Osteoblast (primary cell): ENCODE measurements around the gene PARG. TPM values are rescaled to one million over a fixed set of nuclear protein-coding genes. Genes with fewer than 3 reads are reported as not detected.

Experiments
- DNase-seq: peaks from one replicate; pipeline ENCODE4 v3.0.0; 2011; ENCODE audit warnings: low spot score, mixed read lengths; ENCODE audit not compliant: insufficient read length; ENCODE audit errors: missing footprints
- H2AFZ ChIP-seq: 2 replicates; pipeline ENCODE4 v1.6.0; 2011; ENCODE audit warnings: mild to moderate bottlenecking, low read length
- H3K27ac ChIP-seq: 2 replicates; pipeline ENCODE4 v1.5.1; 2011; ENCODE audit warnings: mild to moderate bottlenecking, low read depth, low read length, moderate library complexity
- H3K27me3 ChIP-seq: 2 replicates; pipeline ENCODE4 v1.6.0; 2012; ENCODE audit warnings: mild to moderate bottlenecking, control low read depth, inconsistent platforms, low read length, moderate library complexity; ENCODE audit not compliant: insufficient read depth
- H3K36me3 ChIP-seq: 2 replicates; pipeline ENCODE4 v1.5.1; 2011; ENCODE audit warnings: mild to moderate bottlenecking, low read length, control low read depth, moderate library complexity; ENCODE audit not compliant: insufficient read depth
- H3K4me1 ChIP-seq: 2 replicates; pipeline ENCODE4 v1.5.1; 2011; ENCODE audit warnings: mild to moderate bottlenecking, low read length, control low read depth, moderate library complexity; ENCODE audit not compliant: insufficient read depth
- H3K4me2 ChIP-seq: 2 replicates; pipeline ENCODE4 v1.6.0; 2011; ENCODE audit warnings: mild to moderate bottlenecking, low read length; ENCODE audit not compliant: insufficient read depth
- H3K4me3 ChIP-seq: fragments of 200-600 bp; sonication (generic); 3 replicates; pipeline ENCODE4 v1.5.1; 2012; ENCODE audit warnings: mild to moderate bottlenecking, low read length, inconsistent platforms; ENCODE audit not compliant: insufficient read depth
- H3K79me2 ChIP-seq: 2 replicates; pipeline ENCODE4 v1.6.0; 2012; ENCODE audit warnings: mild to moderate bottlenecking, low read length, control low read depth, inconsistent platforms; ENCODE audit not compliant: insufficient read depth
- H3K9me3 ChIP-seq: 2 replicates; pipeline ENCODE4 v1.5.1; 2011; ENCODE audit warnings: low read depth, low read length, control low read depth
- H4K20me1 ChIP-seq: 2 replicates; pipeline ENCODE4 v1.6.0; 2012; ENCODE audit warnings: mild to moderate bottlenecking, low read length, control low read depth; ENCODE audit not compliant: insufficient read depth
- CTCF ChIP-seq: IDR thresholded peaks from 2 replicates; pipeline ENCODE4 v1.5.1; 2011; ENCODE audit warnings: mild to moderate bottlenecking, low read depth, low read length, moderate library complexity; ENCODE audit errors: extremely low read depth
- total RNA-seq: library from RNA; depleted of rRNA; stranded (reverse); fragments of >200 nt; gene quantifications from 2 replicates; pipeline ENCODE4 v1.2.3, GENCODE V29; 2012

Gene PARG
- total RNA-seq, 1 donor = 33.7 TPM

DNA sequence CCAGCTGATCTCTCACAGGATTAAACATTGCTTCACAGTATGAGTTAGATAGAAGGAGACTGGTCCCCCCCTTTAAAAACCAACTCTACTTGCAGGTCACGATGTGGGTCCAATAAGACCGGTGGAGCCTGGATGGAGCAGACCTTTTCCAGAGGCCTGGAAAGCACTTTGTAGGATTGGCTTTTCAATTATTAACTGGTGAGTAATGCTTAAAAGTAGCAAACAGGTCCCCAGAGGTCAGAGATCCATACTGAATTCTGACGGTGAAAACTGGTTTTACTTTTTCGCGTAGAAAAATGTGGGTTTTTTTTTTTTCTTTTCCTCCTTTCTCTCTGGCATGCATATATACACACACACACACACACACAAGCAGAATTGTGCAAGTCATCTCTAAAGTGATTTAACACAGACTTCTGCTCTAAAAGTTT lies 104.8 kb downstream of the PARG start:
- H3K9me3 ChIP-seq = no peaks in the 10 kb centered on the region
- no peaks in the 10 kb centered on the region for H3K79me2 ChIP-seq
- H3K27ac ChIP-seq = no peak overlapping the region
- no peaks in the 10 kb centered on the region for H3K4me1 ChIP-seq
- no peak overlapping the region for H3K4me2 ChIP-seq
- H3K4me3 ChIP-seq = no peak overlapping the region
- H3K27me3 ChIP-seq = no peaks in the 10 kb centered on the region
- peaks cover 16% of the 10 kb centered on the region for H3K36me3 ChIP-seq
- TF ChIP-seq CTCF = no peak
- H4K20me1 ChIP-seq = no peaks in the 10 kb centered on the region
- DNase-seq = no peak
- H2AFZ ChIP-seq = no peak overlapping the region

GRCh38 chr10:49834976-49835375 lies 106.9 kb downstream of the PARG start:
- Histone ChIP-seq H2AFZ (no peak overlapping the region), H3K79me2 (no peaks in the 10 kb centered on the region), H3K27ac (no peak overlapping the region), H3K4me3 (no peak overlapping the region), H3K27me3 (no peaks in the 10 kb centered on the region), H3K9me3 (no peaks in the 10 kb centered on the region), H4K20me1 (no peaks in the 10 kb centered on the region), H3K4me2 (no peak overlapping the region), H3K36me3 (peaks cover 11% of the 10 kb centered on the region), H3K4me1 (no peaks in the 10 kb centered on the region)
- no peak for TF ChIP-seq CTCF
- no peak for DNase-seq

DNA sequence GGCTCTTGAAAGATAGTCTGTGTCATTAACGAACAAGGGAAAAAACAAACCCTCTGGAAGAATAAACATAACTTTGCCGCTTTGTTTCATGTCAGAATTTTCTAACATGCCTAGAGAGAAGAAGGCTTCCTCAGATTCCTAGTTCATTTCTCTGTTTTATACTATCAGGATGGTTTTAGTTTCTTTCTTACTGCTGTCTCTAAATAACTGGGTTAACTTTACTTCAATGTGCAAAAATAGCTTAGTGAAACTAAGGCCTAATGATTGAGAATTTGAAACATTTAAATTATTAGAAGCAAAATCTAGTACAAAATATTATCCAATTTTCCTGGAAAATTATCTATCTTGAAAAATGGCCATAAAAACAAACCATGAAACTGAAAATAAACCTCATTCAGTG lies 107.6 kb downstream of the PARG start:
- Histone ChIP-seq H3K9me3 (no peaks in the 10 kb centered on the region), H3K79me2 (no peaks in the 10 kb centered on the region), H2AFZ (no peak overlapping the region), H3K36me3 (peaks cover 11% of the 10 kb centered on the region), H4K20me1 (no peaks in the 10 kb centered on the region), H3K27me3 (no peaks in the 10 kb centered on the region), H3K27ac (no peak overlapping the region), H3K4me2 (no peak overlapping the region), H3K4me1 (no peaks in the 10 kb centered on the region), H3K4me3 (no peak overlapping the region)
- no peak for DNase-seq
- TF ChIP-seq CTCF = no peak

- H3K79me2 ChIP-seq = no peaks in the 10 kb centered on the region
- no peaks in the 10 kb centered on the region for H3K27me3 ChIP-seq
- H4K20me1 ChIP-seq = no peaks in the 10 kb centered on the region
- no peaks in the 10 kb centered on the region for H3K4me1 ChIP-seq
- no peak for TF ChIP-seq CTCF
- H2AFZ ChIP-seq = no peak overlapping the region
- no peak for DNase-seq
- no peaks in the 10 kb centered on the region for H3K9me3 ChIP-seq
- peaks cover 6% of the 10 kb centered on the region for H3K36me3 ChIP-seq
- no peak overlapping the region for H3K27ac ChIP-seq
- no peak overlapping the region for H3K4me2 ChIP-seq
- no peak overlapping the region for H3K4me3 ChIP-seq
Measured at GRCh38 chr10:49833168-49833567, 108.7 kb downstream of the PARG start.
